ENCODE data around the gene HEMK1. TPM values are rescaled to one million over a fixed set of nuclear protein-coding genes. Genes with fewer than 3 reads are reported as not detected.
A peak's percentile ranks its signal among the peaks of the same experiment; 100 is the strongest.

HEMK1 gene
- total and polyA plus RNA-seq, 4 donors, result 3.7 to 9.5 (median 8.9) TPM

DNA sequence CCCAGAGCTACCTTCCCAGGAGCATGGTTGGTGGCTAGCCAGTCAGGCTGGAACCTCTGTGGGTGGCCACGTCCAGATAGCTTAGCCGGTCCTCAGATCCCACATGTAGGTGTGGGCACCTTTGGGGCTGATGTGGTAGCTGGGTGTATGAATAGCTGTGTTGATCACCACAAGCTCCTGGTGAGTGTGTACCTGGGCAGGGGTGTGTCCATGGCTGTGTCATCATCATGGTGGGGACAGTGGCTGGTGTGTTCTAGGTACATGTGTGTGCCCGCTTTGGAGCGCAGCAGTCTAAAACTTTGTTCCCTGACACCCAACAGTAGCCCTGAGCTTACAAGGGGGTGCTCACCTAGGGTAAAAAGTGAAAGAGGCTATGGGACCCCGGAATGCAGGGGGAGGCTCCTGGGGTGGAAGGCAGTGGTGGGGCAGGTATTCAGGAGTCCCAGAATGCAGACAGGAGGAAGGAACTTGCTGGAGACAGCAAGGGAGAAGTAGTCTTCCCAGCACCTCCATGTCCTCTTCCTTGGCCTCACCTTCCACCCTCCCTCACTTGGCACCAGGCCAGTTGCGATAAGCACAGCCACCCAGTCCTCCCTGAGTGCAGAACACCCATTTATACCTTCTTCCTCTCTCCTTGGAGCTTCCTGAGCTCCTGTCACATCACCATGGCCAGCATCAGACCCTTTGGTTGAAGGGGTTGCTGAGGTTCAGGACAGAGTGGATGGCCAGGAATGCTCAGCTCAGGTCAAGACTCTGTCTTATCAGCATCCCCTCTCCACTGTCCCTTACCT lies 41.1 kb downstream of the HEMK1 start:
- peaks cover 9 to 24% (median 15%) of the 10 kb centered on the region in 4 donors for H3K36me3 ChIP-seq (ENCODE audit: control insufficient read depth in 4 of 4, insufficient read depth in 3 of 4, low read depth in 1 of 4, low read length in 3 of 4)
- H3K4me3 ChIP-seq (ENCODE audit: low read depth in 1 of 3, low read length in 3 of 3), result peak overlapping the region; percentile 73 to 91 (median 88)
- no peaks in the 10 kb centered on the region for H3K27me3 ChIP-seq (ENCODE audit: control insufficient read depth in 4 of 4, insufficient read depth in 4 of 4, low read length in 3 of 4)
- 48% methylated on average over 6 of the region's 6 CpGs for WGBS
- H3K9me3 ChIP-seq (ENCODE audit: control insufficient read depth in 4 of 4, low read length in 3 of 4), result no peaks in the 10 kb centered on the region
- peak; percentile 82 for DNase-seq (ENCODE audit: low spot score)
- TF ChIP-seq RAD21 (IDR thresholded peaks at IDR 0.05) (no peak), HNF4G (IDR thresholded peaks at IDR 0.05) (no peak), HNF4A (conservative IDR thresholded peaks at IDR 0.05) (no peak), SP1 (IDR thresholded peaks at IDR 0.05) (no peak)
- TF ChIP-seq, protein P1, sequence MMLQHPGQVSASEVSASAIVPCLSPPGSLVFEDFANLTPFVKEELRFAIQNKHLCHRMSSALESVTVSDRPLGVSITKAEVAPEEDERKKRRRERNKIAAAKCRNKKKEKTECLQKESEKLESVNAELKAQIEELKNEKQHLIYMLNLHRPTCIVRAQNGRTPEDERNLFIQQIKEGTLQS (IDR thresholded peaks at IDR 0.05), result peak; percentile 47
- TF ChIP-seq, protein P2, sequence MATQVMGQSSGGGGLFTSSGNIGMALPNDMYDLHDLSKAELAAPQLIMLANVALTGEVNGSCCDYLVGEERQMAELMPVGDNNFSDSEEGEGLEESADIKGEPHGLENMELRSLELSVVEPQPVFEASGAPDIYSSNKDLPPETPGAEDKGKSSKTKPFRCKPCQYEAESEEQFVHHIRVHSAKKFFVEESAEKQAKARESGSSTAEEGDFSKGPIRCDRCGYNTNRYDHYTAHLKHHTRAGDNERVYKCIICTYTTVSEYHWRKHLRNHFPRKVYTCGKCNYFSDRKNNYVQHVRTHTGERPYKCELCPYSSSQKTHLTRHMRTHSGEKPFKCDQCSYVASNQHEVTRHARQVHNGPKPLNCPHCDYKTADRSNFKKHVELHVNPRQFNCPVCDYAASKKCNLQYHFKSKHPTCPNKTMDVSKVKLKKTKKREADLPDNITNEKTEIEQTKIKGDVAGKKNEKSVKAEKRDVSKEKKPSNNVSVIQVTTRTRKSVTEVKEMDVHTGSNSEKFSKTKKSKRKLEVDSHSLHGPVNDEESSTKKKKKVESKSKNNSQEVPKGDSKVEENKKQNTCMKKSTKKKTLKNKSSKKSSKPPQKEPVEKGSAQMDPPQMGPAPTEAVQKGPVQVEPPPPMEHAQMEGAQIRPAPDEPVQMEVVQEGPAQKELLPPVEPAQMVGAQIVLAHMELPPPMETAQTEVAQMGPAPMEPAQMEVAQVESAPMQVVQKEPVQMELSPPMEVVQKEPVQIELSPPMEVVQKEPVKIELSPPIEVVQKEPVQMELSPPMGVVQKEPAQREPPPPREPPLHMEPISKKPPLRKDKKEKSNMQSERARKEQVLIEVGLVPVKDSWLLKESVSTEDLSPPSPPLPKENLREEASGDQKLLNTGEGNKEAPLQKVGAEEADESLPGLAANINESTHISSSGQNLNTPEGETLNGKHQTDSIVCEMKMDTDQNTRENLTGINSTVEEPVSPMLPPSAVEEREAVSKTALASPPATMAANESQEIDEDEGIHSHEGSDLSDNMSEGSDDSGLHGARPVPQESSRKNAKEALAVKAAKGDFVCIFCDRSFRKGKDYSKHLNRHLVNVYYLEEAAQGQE (IDR thresholded peaks at IDR 0.05), result no peak
- peak overlapping the region; percentile 85 to 86 for H3K27ac ChIP-seq (ENCODE audit: low read depth in 1 of 2, low read length in 2 of 2)
- peak overlapping the region; percentile 61 to 76 for H3K9ac ChIP-seq (ENCODE audit: low read depth in 1 of 2, low read length in 2 of 2)
- H3K4me1 ChIP-seq (ENCODE audit: control insufficient read depth in 4 of 4, insufficient read depth in 4 of 4, low read length in 3 of 4), result peaks cover 14 to 77% (median 54%) of the 10 kb centered on the region in 4 donors

DNA sequence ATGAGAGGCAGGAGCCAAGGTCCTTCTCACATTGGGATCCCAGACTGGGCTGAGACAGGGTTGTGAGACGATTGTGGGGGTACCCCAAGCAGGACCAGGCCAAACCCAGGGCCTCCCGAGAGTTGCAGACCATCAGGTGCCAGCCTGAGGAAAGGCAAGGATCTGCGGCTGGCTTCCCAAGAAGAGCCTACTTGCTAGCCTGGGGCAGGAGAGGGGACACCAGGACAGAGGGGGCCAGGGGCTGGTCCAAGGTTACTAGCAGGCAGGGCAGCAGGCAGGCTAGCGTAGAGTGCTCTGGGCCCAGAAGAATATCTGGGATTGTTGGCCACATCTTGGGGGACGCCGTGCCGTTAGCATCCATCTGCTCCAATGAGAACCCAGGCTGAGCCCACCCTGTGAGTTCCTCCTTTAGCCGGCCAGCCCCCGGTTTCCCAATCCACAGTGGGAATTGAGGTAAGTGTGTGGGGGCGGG lies 41.7 kb downstream of the HEMK1 start:
- Histone ChIP-seq H3K9ac (ENCODE audit: low read depth in 1 of 2, low read length in 2 of 2) (peak overlapping the region; percentile 61 to 76), H3K4me1 (ENCODE audit: control insufficient read depth in 4 of 4, insufficient read depth in 4 of 4, low read length in 3 of 4) (peaks cover 11 to 77% (median 51%) of the 10 kb centered on the region in 4 donors), H3K4me3 (ENCODE audit: low read depth in 1 of 3, low read length in 3 of 3) (peak overlapping the region; percentile 73 to 91 (median 88)), H3K9me3 (ENCODE audit: control insufficient read depth in 4 of 4, low read length in 3 of 4) (no peaks in the 10 kb centered on the region), H3K27ac (ENCODE audit: low read depth in 1 of 2, low read length in 2 of 2) (peak overlapping the region; percentile 85 to 86), H3K36me3 (ENCODE audit: control insufficient read depth in 4 of 4, insufficient read depth in 3 of 4, low read depth in 1 of 4, low read length in 3 of 4) (peaks cover 9 to 24% (median 15%) of the 10 kb centered on the region in 4 donors), H3K27me3 (ENCODE audit: control insufficient read depth in 4 of 4, insufficient read depth in 4 of 4, low read length in 3 of 4) (no peaks in the 10 kb centered on the region)
- TF ChIP-seq EGR1 (IDR thresholded peaks at IDR 0.05; ENCODE audit: low read depth in 2 of 2), result no peak
- TF ChIP-seq MAX (IDR thresholded peaks at IDR 0.05), result no peak
- no peak for TF ChIP-seq YY1 (IDR thresholded peaks at IDR 0.05)
- TF ChIP-seq, protein P3, sequence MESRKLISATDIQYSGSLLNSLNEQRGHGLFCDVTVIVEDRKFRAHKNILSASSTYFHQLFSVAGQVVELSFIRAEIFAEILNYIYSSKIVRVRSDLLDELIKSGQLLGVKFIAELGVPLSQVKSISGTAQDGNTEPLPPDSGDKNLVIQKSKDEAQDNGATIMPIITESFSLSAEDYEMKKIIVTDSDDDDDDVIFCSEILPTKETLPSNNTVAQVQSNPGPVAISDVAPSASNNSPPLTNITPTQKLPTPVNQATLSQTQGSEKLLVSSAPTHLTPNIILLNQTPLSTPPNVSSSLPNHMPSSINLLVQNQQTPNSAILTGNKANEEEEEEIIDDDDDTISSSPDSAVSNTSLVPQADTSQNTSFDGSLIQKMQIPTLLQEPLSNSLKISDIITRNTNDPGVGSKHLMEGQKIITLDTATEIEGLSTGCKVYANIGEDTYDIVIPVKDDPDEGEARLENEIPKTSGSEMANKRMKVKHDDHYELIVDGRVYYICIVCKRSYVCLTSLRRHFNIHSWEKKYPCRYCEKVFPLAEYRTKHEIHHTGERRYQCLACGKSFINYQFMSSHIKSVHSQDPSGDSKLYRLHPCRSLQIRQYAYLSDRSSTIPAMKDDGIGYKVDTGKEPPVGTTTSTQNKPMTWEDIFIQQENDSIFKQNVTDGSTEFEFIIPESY (IDR thresholded peaks at IDR 0.05), result no peak
- TF ChIP-seq, protein P2 (IDR thresholded peaks at IDR 0.05), result no peak
- no peak for TF ChIP-seq FOXA1 (IDR thresholded peaks at IDR 0.05)
- no peak for TF ChIP-seq NR2F2 (IDR thresholded peaks at IDR 0.05)
- no peak for TF ChIP-seq JUND (IDR thresholded peaks at IDR 0.05)
- TF ChIP-seq RXRA (IDR thresholded peaks at IDR 0.05), result no peak
- no peak for TF ChIP-seq TAF1 (conservative IDR thresholded peaks at IDR 0.05)
- no peak for DNase-seq (ENCODE audit: low spot score)
- 5% methylated on average over 10 of the region's 10 CpGs for WGBS

All from liver (tissue), 9 donors.